ENCODE results near the gene SGCA.

Gene SGCA

DNA sequence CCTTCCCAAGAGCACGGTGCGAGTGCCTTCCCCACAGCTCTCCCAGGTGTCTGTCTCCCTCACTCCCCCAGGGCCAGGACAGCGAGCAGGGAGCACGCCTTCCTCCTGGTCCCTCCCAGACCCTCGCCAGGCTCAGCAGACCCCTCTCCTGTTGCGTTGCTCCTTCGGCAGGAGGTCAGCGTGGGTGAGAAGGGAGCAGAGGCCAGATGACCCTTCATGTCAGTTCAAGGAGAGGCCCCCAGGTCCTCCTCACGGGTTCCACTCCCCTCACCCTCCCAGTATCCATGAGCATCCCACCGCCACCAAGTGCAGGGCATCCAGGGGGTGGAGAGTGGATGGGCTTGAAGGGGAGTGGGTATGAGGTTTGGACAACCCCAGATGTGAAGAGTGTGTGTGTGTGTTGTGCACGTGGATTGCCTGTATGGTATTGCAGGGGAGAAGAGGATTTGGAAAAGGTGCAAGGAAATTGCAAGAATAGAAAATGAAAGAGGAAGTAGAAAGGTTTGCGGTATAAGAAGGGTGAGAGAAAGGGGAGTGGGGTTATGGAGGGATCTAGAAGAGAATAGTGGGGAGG is 17.7 kb downstream of the SGCA start:
- H3K9me3 ChIP-seq (ENCODE audit: severe bottlenecking): no peaks in the 10 kb centered on the region
- peaks cover 11% of the 10 kb centered on the region for H3K36me3 ChIP-seq (ENCODE audit: low read depth)
- TF ChIP-seq, protein P1, sequence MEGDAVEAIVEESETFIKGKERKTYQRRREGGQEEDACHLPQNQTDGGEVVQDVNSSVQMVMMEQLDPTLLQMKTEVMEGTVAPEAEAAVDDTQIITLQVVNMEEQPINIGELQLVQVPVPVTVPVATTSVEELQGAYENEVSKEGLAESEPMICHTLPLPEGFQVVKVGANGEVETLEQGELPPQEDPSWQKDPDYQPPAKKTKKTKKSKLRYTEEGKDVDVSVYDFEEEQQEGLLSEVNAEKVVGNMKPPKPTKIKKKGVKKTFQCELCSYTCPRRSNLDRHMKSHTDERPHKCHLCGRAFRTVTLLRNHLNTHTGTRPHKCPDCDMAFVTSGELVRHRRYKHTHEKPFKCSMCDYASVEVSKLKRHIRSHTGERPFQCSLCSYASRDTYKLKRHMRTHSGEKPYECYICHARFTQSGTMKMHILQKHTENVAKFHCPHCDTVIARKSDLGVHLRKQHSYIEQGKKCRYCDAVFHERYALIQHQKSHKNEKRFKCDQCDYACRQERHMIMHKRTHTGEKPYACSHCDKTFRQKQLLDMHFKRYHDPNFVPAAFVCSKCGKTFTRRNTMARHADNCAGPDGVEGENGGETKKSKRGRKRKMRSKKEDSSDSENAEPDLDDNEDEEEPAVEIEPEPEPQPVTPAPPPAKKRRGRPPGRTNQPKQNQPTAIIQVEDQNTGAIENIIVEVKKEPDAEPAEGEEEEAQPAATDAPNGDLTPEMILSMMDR (IDR thresholded peaks at IDR 0.05; ENCODE audit: poor library complexity, severe bottlenecking): no peak
- H3K4me3 ChIP-seq (ENCODE audit: severe bottlenecking): no peak overlapping the region
- H3K27ac ChIP-seq (ENCODE audit: poor library complexity, severe bottlenecking): no peak overlapping the region
- peaks cover 19% of the 10 kb centered on the region for H3K4me1 ChIP-seq (ENCODE audit: insufficient read depth, poor library complexity, severe bottlenecking)
- no peaks in the 10 kb centered on the region for H3K27me3 ChIP-seq (ENCODE audit: insufficient read depth, poor library complexity, severe bottlenecking)
- DNase-seq (ENCODE audit: low spot score): no peak
- ATAC-seq (ENCODE audit: low read depth): no peak

DNA sequence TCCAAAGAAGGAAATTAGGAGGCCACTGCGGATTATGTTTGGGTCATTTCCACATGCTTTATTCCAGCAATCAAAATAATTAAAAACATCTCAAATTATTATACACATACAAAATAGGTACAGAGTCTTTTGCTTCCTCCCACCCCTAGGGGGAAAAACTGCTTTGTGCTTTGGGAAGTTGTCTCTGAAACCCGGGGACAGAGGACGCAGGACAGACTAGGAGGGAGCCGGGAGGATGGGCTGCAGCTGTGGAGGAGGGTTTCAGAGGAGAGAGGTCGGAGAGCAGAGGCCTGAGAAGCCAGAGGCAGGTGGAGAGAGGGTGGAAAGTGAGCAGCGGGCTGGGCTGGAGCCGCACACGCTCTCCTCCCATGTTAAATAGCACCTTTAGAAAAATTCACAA is 18.3 kb downstream of the SGCA start:
- DNase-seq (ENCODE audit: low spot score): no peak

DNA sequence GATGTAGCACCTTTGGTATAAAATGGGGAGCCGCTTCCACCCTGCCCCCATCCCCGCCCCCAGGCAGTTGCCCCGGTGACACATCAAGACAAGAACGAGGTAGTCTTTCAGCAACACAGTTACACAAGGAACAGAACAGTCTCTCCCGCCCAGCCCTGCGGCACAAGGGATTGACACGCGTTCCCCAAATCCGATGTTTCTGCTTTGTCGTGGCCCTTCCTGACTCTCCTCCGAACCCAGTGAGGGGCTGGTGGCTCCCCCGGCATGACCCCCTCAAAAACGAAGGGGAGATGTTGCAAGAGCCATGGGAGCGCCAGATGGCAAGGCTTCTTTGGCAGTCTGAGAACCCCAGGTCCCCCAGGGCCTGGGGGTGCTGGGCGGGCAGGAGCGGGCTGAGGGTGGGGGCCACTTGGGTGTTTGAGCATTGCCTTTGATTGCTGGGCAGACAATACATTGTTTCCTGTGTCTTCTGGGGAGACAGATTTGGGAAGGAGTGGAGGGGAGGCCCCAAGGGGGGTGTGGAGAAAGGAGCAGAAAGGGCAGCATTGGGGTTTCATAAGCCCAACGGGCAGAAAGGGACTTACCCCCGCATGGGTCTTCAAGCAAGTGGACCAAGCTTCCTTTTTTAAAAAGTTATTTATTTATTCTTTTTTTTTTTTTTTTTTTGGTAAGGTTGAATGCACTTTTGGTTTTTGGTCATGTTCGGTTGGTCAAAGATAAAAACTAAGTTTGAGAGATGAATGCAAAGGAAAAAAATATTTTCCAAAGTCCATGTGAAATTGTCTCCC is 19.0 kb downstream of the SGCA start:
- H3K36me3 ChIP-seq (ENCODE audit: low read depth): peaks cover 11% of the 10 kb centered on the region
- DNase-seq (ENCODE audit: low spot score) (no peak), ATAC-seq (ENCODE audit: low read depth) (peak; percentile 69)
- TF ChIP-seq, protein P1 (IDR thresholded peaks at IDR 0.05; ENCODE audit: poor library complexity, severe bottlenecking): no peak
- H3K27me3 ChIP-seq (ENCODE audit: insufficient read depth, poor library complexity, severe bottlenecking): no peaks in the 10 kb centered on the region
- H3K4me1 ChIP-seq (ENCODE audit: insufficient read depth, poor library complexity, severe bottlenecking): peaks cover 13% of the 10 kb centered on the region
- H3K4me3 ChIP-seq (ENCODE audit: severe bottlenecking): no peak overlapping the region
- no peak overlapping the region for H3K27ac ChIP-seq (ENCODE audit: poor library complexity, severe bottlenecking)
- H3K9me3 ChIP-seq (ENCODE audit: severe bottlenecking): no peaks in the 10 kb centered on the region

More for the DNA sequence above, 18.3 kb downstream of the SGCA start:
- no peaks in the 10 kb centered on the region for H3K27me3 ChIP-seq (ENCODE audit: insufficient read depth, poor library complexity, severe bottlenecking)
- peaks cover 11% of the 10 kb centered on the region for H3K36me3 ChIP-seq (ENCODE audit: low read depth)
- TF ChIP-seq, protein P1 (IDR thresholded peaks at IDR 0.05; ENCODE audit: poor library complexity, severe bottlenecking): no peak
- H3K4me1 ChIP-seq (ENCODE audit: insufficient read depth, poor library complexity, severe bottlenecking): peaks cover 14% of the 10 kb centered on the region
- H3K4me3 ChIP-seq (ENCODE audit: severe bottlenecking): no peak overlapping the region
- no peak overlapping the region for H3K27ac ChIP-seq (ENCODE audit: poor library complexity, severe bottlenecking)
- no peak for ATAC-seq (ENCODE audit: low read depth)
- H3K9me3 ChIP-seq (ENCODE audit: severe bottlenecking): no peaks in the 10 kb centered on the region

DNA sequence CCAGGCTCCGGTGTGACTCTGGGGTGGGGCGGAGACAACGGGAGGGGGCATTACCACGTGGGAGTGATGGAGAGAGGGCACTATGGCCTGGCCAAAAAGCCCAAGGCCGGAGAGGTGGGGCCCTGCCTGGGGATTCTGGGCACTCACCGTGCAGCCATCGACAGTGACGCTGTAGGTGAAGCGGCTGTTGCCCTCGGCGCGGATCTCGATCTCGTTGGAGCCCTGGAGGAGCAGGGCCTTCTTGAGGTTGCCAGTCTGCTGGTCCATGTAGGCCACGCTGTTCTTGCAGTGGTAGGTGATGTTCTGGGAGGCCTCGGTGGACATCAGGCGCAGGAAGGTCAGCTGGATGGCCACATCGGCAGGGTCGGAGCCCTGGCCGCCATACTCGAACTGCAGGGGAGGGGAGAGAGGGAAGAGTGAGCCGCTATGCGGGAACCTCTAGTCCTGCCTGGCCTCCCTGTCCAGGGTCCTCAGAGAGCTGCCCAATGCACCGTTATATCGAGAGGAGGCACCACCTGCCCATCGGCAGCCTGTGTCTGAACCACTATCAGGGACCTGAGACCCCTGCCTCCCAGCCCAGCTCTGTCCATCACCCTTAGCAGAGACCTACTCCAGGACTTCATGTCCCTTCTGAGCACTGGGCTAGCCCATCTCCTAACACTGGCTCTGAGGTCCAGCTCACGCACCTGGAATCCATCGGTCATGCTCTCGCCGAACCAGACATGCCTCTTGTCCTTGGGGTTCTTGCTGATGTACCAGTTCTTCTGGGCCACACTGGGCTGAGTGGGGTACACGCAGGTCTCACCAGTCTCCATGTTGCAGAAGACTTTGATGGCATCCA is 20.0 kb downstream of the SGCA start:
- DNase-seq (ENCODE audit: low spot score) (no peak), ATAC-seq (ENCODE audit: low read depth) (no peak)
- Histone ChIP-seq H3K27ac (ENCODE audit: poor library complexity, severe bottlenecking) (no peak overlapping the region), H3K27me3 (ENCODE audit: insufficient read depth, poor library complexity, severe bottlenecking) (no peaks in the 10 kb centered on the region), H3K4me1 (ENCODE audit: insufficient read depth, poor library complexity, severe bottlenecking) (peaks cover 13% of the 10 kb centered on the region), H3K9me3 (ENCODE audit: severe bottlenecking) (no peaks in the 10 kb centered on the region), H3K36me3 (ENCODE audit: low read depth) (peaks cover 11% of the 10 kb centered on the region), H3K4me3 (ENCODE audit: severe bottlenecking) (no peak overlapping the region)
- TF ChIP-seq, protein P1 (IDR thresholded peaks at IDR 0.05; ENCODE audit: poor library complexity, severe bottlenecking): no peak

All from RWPE2 (cell line).